Fibroblast of pulmonary artery (primary cell): ENCODE data around the gene CHPF.

Experiments used
- DNase-seq: peaks from one replicate; pipeline ENCODE4 v3.0.0-alpha.2; 2010; ENCODE audit warnings: low read depth
- H3K4me3 ChIP-seq: replicated peaks from 2 replicates; pipeline ENCODE4 v1.5.1; 2011; ENCODE audit warnings: low read depth, mild to moderate bottlenecking, control low read depth, low read length, moderate library complexity
- CTCF ChIP-seq: IDR thresholded peaks from 2 replicates; pipeline ENCODE4 v1.5.1; 2011; ENCODE audit warnings: mild to moderate bottlenecking, control low read depth, low read length, inconsistent platforms; ENCODE audit errors: missing control alignments

Gene CHPF

GRCh38 chr2:219493086-219493485 lies 50.5 kb downstream of the CHPF start:
- TF ChIP-seq CTCF, result no peak
- DNase-seq, result no peak
- H3K4me3 ChIP-seq, result no peak overlapping the region

GRCh38 chr2:219492575-219492974 lies 51.0 kb downstream of the CHPF start:
- no peak overlapping the region for H3K4me3 ChIP-seq
- no peak for DNase-seq
- TF ChIP-seq CTCF, result no peak

GRCh38 chr2:219491278-219491963 lies 52.2 kb downstream of the CHPF start:
- no peak for TF ChIP-seq CTCF
- H3K4me3 ChIP-seq, result no peak overlapping the region
- DNase-seq, result no peak

- no peak for DNase-seq
- no peak overlapping the region for H3K4me3 ChIP-seq
- TF ChIP-seq CTCF, result no peak
Measured at GRCh38 chr2:219490600-219491130, 52.9 kb downstream of the CHPF start.

GRCh38 chr2:219490186-219490585 lies 53.4 kb downstream of the CHPF start:
- TF ChIP-seq CTCF, result peak; percentile 2
- no peak overlapping the region for H3K4me3 ChIP-seq

GRCh38 chr2:219489315-219489714 lies 54.3 kb downstream of the CHPF start:
- no peak for TF ChIP-seq CTCF
- no peak for DNase-seq
- no peak overlapping the region for H3K4me3 ChIP-seq

More at GRCh38 chr2:219490186-219490585, 53.4 kb downstream of the CHPF start:
- no peak for DNase-seq
